Neural progenitor cell (in vitro differentiated cells): ENCODE measurements around the gene ORAI2. TPM values are rescaled to one million over a fixed set of nuclear protein-coding genes. Genes with fewer than 3 reads are reported as not detected.

ENCODE experiments used
- microRNA-seq: library from miRNA; unstranded; fragments of <30 nt; microRNA quantifications from one replicate; pipeline ENCODE4, GENCODE V29; 2016
- small RNA-seq: library from RNA; depleted of rRNA; stranded (forward); fragments of <200 nt; gene quantifications from one replicate; pipeline ENCODE3, GENCODE V24; 2015
- total RNA-seq: library from RNA; depleted of rRNA; stranded (reverse); fragments of >200 nt; gene quantifications from 2 replicates; pipeline ENCODE4 v1.2.3, GENCODE V29; 2015; ENCODE audit warnings: low replicate concordance

ORAI2 gene
- total RNA-seq, 1 donor from 2014 or later: 15.7 TPM

Small RNA genes within 50 kb of the gene (microRNA-seq; reads per million reads assigned to microRNA genes)
- gene MIR4467 (not detected), gene MIR5090 (1.1 reads per million), gene MIR548O (not detected)

Small RNA genes within 50 kb of the gene (small RNA-seq; reads per million reads assigned to genes)
- gene MIR548O: not detected

Other genes starting within 250 kb of the ORAI2 start
- gene SH2B2, start 146.7 kb upstream of the ORAI2 start, total RNA-seq: 2.0 and 15.1 TPM in 2 replicates
- not detected in 2 replicates for gene SPDYE6, start 77.1 kb upstream of the ORAI2 start, total RNA-seq
- 29.1 and 44.5 TPM in 2 replicates for gene PRKRIP1, start 37.2 kb upstream of the ORAI2 start, total RNA-seq
- 6.5 and 50.7 TPM in 2 replicates for gene ALKBH4, start 31.3 kb downstream of the ORAI2 start, total RNA-seq
- gene LRWD1, start 31.4 kb downstream of the ORAI2 start, total RNA-seq: 16.9 and 31.8 TPM in 2 replicates
- 11.4 and 26.2 TPM in 2 replicates for gene POLR2J, start 45.3 kb downstream of the ORAI2 start, total RNA-seq
- 0.99 and 3.9 TPM in 2 replicates for gene RASA4B, start 84.2 kb downstream of the ORAI2 start, total RNA-seq
- gene UPK3BL2, start 110.1 kb downstream of the ORAI2 start, total RNA-seq: 0.21 and 0.77 TPM in 2 replicates
- not detected in 2 replicates for gene SPDYE2, start 117.7 kb downstream of the ORAI2 start, total RNA-seq
- 14.1 and 21.2 TPM in 2 replicates for gene POLR2J3, start 139.0 kb downstream of the ORAI2 start, total RNA-seq
- gene RASA4, start 183.2 kb downstream of the ORAI2 start, total RNA-seq: 6.1 and 22.8 TPM in 2 replicates
- gene UPK3BL1, start 209.2 kb downstream of the ORAI2 start, total RNA-seq: 12.7 and 18.8 TPM in 2 replicates
- gene SPDYE2B, start 216.7 kb downstream of the ORAI2 start, total RNA-seq: not detected in 2 replicates
- gene POLR2J2, start 238.1 kb downstream of the ORAI2 start, total RNA-seq: 1.7 and 2.6 TPM in 2 replicates